Stimulated activated CD4-positive, alpha-beta T cell treated with anti-CD3 and anti-CD28 coated beads, Interleukin-4, amount 100 ng/mL, for 24 hours (primary cell): Measurements from ENCODE around the gene TRIM67.

Source experiments
- DNase-seq: peaks from one replicate; pipeline ENCODE4 v3.0.0-alpha.2; 2020

TRIM67 gene

GRCh38 chr1:231159202-231159962 is 2.5 kb upstream of the TRIM67 start:
- DNase-seq = no peak

- DNase-seq = no peak
Observed at GRCh38 chr1:231159963-231160761, 1.7 kb upstream of the TRIM67 start.

GRCh38 chr1:231160895-231161666 is 777 bp upstream of the TRIM67 start:
- no peak for DNase-seq

GRCh38 chr1:231162297-231162969 is 575 bp downstream of the TRIM67 start:
- DNase-seq = peak; percentile 7

DNA sequence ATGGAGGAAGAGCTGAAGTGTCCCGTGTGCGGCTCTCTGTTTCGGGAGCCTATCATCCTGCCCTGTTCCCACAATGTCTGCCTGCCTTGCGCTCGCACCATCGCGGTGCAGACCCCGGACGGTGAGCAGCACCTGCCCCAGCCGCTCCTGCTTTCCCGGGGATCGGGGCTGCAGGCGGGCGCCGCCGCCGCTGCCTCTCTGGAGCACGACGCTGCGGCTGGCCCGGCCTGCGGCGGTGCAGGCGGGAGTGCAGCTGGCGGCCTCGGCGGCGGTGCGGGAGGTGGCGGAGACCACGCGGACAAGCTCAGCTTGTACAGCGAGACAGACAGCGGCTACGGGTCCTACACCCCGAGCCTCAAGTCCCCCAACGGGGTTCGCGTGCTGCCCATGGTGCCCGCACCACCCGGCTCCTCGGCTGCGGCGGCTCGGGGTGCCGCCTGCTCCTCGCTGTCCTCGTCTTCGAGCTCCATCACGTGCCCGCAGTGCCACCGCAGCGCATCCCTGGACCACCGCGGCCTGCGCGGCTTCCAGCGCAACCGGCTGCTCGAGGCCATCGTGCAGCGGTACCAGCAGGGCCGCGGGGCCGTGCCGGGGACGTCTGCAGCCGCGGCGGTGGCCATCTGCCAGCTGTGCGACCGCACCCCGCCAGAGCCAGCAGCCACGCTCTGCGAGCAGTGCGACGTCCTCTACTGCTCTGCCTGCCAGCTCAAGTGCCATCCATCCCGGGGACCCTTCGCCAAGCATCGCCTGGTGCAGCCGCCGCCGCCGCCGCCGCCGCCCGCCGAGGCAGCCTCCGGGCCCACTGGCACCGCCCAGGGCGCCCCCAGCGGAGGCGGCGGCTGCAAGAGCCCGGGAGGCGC is 1.3 kb downstream of the TRIM67 start:
- DNase-seq = no peak

DNA sequence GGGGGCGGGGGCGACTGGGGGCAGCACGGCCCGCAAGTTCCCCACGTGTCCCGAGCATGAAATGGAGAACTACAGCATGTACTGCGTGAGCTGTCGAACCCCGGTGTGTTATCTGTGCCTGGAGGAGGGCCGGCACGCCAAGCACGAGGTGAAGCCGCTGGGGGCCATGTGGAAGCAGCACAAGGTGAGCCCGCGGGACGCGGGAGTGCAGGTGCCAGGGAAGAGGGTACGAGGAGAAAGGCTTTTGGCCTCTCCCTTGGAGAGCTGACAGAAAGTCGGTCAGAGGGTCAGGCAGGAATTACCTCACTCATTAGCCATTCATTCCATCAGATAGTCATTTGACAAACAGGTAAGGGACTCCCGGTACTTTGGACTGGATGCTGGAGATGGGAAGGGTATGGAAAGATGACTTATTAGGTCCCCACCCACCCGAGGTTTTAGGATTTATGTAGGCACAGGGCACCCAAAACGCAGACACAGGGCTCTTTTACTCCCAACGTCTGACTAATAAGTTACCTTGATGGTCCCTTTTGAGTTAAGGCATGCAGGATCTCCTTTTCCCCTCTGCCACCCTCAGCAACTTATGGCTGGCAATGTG is 2.1 kb downstream of the TRIM67 start:
- no peak for DNase-seq

DNA sequence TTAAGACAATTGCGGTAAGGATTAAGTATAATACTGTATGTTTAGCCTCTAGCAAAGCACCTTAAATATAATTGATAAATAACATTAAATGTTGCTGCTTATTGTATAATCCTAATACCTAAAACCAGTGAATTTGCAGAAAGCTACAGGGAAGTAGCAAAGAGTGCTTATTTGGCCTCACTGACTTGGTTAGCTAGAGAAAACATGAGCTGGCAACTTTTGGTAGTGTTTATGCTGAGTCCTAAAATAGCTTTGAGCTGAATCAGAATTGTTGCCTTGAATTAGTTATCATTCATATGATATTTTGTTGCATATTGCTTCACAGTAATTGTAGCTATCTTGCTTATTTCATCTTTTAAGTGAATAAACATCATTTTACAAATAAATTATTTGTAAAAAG is 3.5 kb downstream of the TRIM67 start:
- DNase-seq = no peak

DNA sequence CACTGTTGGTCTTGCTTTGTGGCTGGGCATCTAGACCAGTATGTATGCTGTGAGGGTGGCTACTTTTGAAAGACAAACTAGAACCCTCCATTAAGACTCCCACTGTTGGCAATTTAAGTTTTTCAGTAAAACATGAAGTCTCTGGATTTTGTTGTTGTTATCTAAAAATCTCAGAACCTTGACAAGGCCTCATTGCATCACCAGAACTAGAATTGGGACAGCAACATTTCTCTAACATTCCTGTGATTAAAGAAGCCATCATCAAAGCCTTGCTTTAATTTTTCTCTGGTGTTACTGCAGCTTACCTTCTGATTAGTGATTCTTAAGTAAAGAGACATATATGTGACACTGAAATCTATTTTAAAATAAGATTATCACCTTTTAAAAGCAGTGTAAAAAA is 4.5 kb downstream of the TRIM67 start:
- DNase-seq = no peak

DNA sequence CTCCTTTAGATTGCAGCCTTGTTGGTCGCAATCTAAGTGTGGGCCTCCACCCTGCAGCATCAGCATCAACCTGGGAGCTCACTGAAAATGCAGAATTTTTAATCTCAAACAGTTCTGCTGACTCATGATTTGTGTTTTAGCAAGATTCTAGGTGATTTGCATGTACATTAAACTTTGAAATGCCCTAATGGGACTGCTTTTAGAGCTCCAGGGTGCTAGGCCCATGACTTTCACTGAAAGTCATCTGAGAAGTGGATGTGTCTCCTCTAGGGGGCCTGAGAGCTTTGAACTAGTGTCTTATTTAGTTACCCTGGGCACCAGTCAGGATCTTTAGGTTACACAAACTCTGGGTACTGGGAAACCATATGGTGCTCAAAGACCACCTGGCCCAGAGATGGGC is 9.0 kb downstream of the TRIM67 start:
- no peak for DNase-seq

GRCh38 chr1:231171623-231172197 is 9.9 kb downstream of the TRIM67 start:
- DNase-seq = no peak

- DNase-seq = no peak
Observed at GRCh38 chr1:231172411-231172810, 10.6 kb downstream of the TRIM67 start.

GRCh38 chr1:231176421-231176820 is 14.6 kb downstream of the TRIM67 start:
- no peak for DNase-seq

DNA sequence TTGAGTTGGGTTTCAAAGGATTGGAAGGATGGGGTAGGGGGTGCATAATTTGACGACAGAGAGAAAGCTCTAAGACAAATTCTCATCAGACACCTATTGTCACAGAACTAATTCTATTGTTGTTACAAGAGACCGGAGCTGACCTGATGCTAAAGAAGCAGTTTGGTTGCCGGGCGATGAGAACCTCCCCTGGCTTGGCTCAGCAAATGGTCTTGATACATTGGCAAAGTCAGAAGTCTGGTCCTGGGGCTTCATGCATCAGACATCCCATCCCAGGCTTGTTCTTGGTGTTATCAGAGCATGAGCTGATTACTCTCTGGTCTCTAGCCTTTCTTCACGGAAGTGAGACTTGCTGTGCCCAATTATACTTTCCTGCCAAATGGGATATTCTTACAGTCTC is 15.4 kb downstream of the TRIM67 start:
- no peak for DNase-seq

DNA sequence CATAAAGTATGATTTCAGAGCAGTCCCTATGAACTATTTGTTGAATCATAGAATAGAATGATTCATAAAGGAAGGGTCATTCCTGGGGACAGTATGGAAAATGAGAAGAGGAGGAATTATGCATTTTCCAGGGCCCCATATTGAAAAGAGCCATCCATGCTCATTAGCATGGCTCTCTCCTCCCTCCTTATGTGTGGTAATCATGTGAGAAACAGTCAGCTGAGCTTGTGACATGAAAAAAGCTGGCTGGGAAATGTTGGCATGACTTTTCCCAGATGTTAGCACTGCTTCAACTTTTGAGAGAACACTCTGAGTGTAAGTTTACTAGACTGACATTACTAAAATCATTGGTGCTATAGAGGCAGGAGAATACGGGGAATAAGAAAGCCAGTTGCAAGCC is 16.1 kb downstream of the TRIM67 start:
- DNase-seq = no peak

GRCh38 chr1:231178970-231179369 is 17.1 kb downstream of the TRIM67 start:
- no peak for DNase-seq

DNA sequence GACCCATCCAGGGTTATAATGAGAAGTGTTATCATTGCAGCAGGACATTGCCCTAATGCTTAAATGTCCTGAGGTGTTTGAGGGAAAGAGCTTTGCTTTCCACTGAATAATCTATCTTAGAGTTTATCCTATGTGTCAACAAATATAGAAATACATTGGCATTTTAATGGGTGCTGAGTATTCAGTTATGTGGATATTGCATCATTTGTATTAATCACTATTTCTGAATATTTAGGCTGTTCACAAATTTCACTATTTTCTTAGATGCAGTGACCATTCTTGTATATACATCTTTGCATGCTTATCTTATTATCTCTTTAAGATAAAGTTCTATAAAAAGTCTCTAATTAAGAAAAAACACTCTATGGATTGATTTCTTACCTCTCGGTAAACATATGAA is 18.2 kb downstream of the TRIM67 start:
- DNase-seq = no peak

- no peak for DNase-seq
Observed at GRCh38 chr1:231181271-231181670, 19.4 kb downstream of the TRIM67 start.

DNA sequence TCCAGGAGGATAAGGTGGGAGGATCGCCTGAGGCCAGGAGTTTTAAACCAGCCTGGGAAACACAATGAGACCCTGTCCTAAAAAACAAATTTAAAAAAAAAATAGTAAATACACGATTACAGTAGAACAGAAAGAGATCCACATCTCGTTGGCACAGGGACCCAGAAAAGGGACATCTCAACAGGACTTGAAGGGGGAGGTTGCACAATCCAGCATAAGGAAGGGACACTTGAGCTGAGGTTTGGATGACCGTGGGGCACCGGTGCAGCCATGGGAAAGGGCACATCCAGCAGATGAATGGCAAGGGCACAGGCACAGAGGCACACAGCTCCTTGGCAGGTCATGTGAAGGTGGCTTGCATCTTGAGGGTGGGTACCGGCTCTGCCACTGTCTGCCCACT is 20.5 kb downstream of the TRIM67 start:
- DNase-seq = no peak

- DNase-seq = no peak
Observed at GRCh38 chr1:231183639-231184590, 22.1 kb downstream of the TRIM67 start.

DNA sequence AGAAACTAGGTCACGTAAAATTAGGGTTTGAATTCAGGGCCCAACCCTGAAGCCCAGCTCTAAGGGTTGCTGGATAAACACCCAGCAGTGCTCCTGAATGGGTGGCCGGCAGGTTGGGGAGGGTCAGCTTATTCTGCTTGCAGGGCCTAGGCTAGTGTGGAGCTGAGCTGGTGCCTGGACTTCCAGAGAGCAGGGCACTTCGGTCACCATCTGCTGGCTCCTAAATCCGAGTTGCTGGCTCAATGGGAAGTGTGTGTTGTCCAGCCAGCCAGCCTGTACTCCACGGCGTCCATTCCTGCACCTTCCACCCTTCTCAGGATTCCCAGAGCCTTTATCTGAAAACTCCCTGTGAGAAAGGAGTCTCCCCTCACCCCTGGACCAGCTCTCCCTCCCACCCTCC is 23.0 kb downstream of the TRIM67 start:
- no peak for DNase-seq
